Adipocyte (in vitro differentiated cells): ENCODE data around the gene DSCAM.
"Not testable (repeated sequence)": the region's sequence is repeated elsewhere in the genome, so short reads cannot be mapped to it uniquely, and the experiment has no call there.

Experiments
- DNase-seq: peaks from one replicate; pipeline ENCODE4 v3.0.0-alpha.2; 2015; ENCODE audit warnings: low read depth
- H3K27me3 ChIP-seq: replicated peaks from 2 replicates; pipeline ENCODE4 v1.7.0; 2013; ENCODE audit warnings: mild to moderate bottlenecking, low read length, moderate library complexity; ENCODE audit not compliant: control insufficient read depth, insufficient read depth
- H3K36me3 ChIP-seq: 2 replicates; pipeline ENCODE4 v1.7.0; 2013; ENCODE audit warnings: low read length, mild to moderate bottlenecking, moderate library complexity; ENCODE audit not compliant: control insufficient read depth, insufficient read depth, severe bottlenecking
- H3K4me1 ChIP-seq: 2 replicates; pipeline ENCODE4 v1.7.0; 2013; ENCODE audit warnings: mild to moderate bottlenecking, low read length, moderate library complexity; ENCODE audit not compliant: control insufficient read depth, insufficient read depth
- H3K4me3 ChIP-seq: 2 replicates; pipeline ENCODE4 v1.7.0; 2013; ENCODE audit warnings: mild to moderate bottlenecking, low read length, moderate library complexity
- H3K9ac ChIP-seq: 2 replicates; pipeline ENCODE4 v1.7.0; 2013; ENCODE audit warnings: mild to moderate bottlenecking, low read length, moderate library complexity
- H3K9me3 ChIP-seq: 2 replicates; pipeline ENCODE4 v1.7.0; 2013; ENCODE audit warnings: mild to moderate bottlenecking, low read length, moderate library complexity; ENCODE audit not compliant: control insufficient read depth

DSCAM gene

DNA sequence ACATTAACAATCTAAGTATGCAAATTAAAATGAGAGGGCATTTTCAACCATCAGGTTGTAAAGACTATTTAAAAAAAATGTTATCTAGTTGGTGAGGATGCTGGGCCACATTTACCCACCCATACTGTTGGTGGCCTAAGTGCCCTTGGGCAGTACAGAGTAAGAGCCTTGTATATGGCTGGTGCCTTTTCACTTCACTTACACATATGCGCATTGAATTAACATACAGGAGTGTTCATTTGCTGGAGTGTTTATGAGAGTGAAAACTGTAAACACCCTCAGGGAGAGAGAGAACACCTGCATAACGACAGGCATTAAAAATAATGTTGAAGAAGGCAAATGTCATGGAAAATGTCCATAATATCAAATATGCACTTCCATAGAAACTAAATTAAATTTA lies 552.6 kb downstream of the DSCAM start:
- H3K36me3 ChIP-seq = no peaks in the 10 kb centered on the region
- no peak overlapping the region for H3K9ac ChIP-seq
- no peaks in the 10 kb centered on the region for H3K27me3 ChIP-seq
- no peaks in the 10 kb centered on the region for H3K9me3 ChIP-seq
- no peaks in the 10 kb centered on the region for H3K4me1 ChIP-seq
- no peak overlapping the region for H3K4me3 ChIP-seq
- DNase-seq = no peak

DNA sequence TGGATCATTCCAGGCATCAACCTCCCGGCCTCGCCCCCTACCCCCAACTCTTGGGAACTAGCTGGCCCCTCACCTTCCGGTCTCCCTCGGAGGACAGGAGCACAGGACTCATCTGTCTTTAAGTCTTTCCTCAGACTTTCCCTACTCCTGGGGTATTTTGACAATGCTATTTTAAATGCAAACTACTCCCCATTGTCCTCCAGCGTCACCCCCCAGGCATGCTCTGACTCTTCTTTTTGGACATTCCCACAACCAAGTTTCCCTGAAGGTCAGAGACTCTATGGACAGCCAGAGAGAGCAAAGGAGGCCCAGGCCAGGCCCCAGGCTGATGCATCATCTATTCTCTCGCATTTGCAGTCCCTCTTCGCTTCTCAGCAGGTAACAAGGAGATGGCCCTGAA lies 555.4 kb downstream of the DSCAM start:
- Histone ChIP-seq H3K36me3 (no peaks in the 10 kb centered on the region), H3K9ac (no peak overlapping the region), H3K4me1 (no peaks in the 10 kb centered on the region), H3K4me3 (no peak overlapping the region), H3K9me3 (no peaks in the 10 kb centered on the region), H3K27me3 (no peaks in the 10 kb centered on the region)
- DNase-seq = no peak

DNA sequence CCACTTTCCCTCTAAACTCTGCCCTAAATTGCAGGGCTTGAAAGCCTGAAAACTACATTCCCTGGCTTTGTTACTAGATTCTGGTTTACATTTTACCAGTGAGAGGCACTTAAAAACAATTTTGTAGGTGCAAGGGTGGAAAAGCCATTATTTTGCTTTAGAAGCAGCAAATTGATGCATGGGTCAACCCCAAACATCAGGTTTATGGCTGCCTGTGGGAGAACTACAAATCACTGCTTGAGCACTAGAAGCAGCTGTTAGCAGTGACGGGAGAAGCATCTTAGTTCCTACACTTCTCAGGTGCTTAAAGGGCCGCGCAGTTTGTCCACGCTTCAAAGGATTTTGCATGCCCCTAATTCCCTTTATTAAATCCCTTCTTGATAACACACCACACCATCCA lies 562.5 kb downstream of the DSCAM start:
- no peak overlapping the region for H3K4me3 ChIP-seq
- no peaks in the 10 kb centered on the region for H3K4me1 ChIP-seq
- H3K27me3 ChIP-seq = no peaks in the 10 kb centered on the region
- no peaks in the 10 kb centered on the region for H3K36me3 ChIP-seq
- no peaks in the 10 kb centered on the region for H3K9me3 ChIP-seq
- no peak for DNase-seq
- no peak overlapping the region for H3K9ac ChIP-seq

DNA sequence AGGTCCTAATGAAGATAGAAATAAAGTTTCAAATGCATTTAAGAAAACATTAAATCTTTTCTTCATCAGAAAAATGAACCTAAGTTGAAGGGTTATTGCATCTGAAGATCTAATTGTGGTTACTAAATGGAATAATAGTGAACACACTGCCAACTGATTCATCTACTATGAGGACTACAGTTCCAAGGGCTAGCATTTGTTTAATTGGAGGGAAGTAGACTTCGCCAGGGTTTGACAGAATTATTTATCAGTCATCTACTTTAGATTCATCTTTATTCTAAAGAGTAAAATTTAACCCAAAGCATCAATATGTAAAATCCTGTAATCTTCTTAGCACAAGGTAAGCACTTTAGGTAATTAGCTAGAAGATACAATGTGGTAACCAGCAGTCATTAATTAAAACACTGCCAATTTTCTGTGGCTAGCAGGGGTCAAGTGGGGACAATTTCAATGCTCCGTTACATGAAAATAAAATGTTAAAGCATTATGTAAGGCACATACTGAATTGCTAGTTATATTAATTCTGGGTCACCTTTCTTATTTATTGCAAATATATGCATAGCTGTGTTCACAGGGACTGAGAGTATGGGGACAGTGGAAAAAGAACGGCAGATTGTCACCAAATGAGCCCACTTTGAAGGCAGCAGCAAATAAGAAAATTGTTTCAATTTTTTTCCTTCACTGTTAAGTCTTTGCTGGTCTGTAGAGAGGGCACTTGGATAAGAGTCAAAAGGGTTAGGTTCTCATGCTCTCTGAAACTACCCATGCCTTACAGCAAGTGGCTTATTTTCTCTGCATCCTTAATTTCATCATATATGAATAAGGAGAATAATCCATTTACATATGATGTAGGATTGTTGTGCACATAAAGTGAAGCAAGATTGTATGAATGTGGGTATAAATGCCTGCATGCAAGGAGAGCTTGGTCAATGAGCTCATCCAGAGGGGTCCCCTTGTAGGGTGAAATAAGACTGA lies 563.8 kb downstream of the DSCAM start:
- H3K36me3 ChIP-seq = no peaks in the 10 kb centered on the region

DNA sequence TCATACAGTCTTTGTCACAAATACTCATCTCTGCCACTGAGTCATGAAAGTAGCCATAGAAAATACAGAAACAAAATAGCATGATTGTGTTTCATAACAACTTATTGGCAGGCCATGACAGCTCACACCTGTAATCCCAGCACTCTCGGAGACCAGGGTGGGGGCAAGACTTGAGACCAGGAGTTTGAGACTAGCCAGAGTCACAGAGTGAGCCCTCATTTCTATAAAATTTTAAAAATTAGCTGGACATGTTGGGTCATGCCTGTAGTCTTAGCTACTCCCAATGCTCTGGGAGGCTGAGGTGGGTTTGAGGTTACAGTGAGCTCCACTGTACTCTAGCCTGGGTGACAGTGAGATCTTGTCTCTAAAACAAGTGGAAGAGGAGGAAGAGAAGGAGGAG lies 568.6 kb downstream of the DSCAM start:
- no peaks in the 10 kb centered on the region for H3K4me1 ChIP-seq
- no peaks in the 10 kb centered on the region for H3K36me3 ChIP-seq
- DNase-seq = no peak
- H3K9ac ChIP-seq = no peak overlapping the region
- H3K4me3 ChIP-seq = no peak overlapping the region
- peaks cover 3% of the 10 kb centered on the region for H3K9me3 ChIP-seq
- no peaks in the 10 kb centered on the region for H3K27me3 ChIP-seq

More for the DNA sequence above, 563.8 kb downstream of the DSCAM start:
- no peak for DNase-seq
- Histone ChIP-seq H3K27me3 (no peaks in the 10 kb centered on the region), H3K4me3 (no peak overlapping the region), H3K9ac (no peak overlapping the region), H3K9me3 (no peaks in the 10 kb centered on the region), H3K4me1 (no peaks in the 10 kb centered on the region)

DNA sequence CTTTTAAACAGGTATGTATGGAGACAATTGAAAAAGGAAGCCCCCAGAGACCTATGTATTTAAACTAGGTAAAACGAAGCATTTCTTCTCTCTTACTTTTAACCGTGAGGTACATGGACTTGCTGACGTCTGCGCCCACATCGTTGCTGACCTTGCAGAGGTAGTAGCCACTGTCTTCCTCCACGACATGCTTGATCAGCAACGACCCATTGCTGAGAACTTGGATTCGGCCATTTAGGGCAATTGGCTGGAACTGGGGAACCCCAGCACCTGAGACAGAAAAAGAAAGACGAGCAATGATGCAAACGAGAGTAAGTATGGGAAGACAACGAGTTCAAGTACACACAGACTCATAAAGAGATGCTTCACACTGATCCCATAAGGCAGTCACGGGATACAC lies 571.0 kb downstream of the DSCAM start:
- Histone ChIP-seq H3K4me1 (no peaks in the 10 kb centered on the region), H3K27me3 (no peaks in the 10 kb centered on the region), H3K9ac (no peak overlapping the region), H3K9me3 (peaks cover 3% of the 10 kb centered on the region), H3K36me3 (no peaks in the 10 kb centered on the region), H3K4me3 (no peak overlapping the region)
- no peak for DNase-seq

DNA sequence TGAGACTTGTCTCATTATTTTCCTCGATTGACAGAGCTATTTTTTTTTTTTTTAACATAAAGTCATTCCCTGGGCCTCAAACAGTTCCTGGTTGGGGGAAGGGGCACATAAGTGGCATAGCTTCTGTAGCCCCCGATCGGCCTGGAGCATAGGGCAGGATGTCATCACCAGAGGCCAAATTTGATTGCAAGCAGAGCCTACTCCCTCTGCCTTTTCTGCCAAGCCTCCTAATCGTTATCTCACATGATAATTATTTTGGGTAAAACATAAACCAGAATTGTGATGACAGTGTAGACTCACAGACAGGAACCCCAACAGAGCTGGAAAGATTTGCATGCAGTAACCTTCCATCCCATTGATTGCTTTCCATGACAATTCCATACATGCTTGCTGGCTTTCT lies 574.9 kb downstream of the DSCAM start:
- no peaks in the 10 kb centered on the region for H3K27me3 ChIP-seq
- H3K4me3 ChIP-seq = no peak overlapping the region
- no peak overlapping the region for H3K9ac ChIP-seq
- no peaks in the 10 kb centered on the region for H3K4me1 ChIP-seq
- H3K36me3 ChIP-seq = no peaks in the 10 kb centered on the region
- DNase-seq = no peak
- H3K9me3 ChIP-seq = peaks cover under 1% of the 10 kb centered on the region

DNA sequence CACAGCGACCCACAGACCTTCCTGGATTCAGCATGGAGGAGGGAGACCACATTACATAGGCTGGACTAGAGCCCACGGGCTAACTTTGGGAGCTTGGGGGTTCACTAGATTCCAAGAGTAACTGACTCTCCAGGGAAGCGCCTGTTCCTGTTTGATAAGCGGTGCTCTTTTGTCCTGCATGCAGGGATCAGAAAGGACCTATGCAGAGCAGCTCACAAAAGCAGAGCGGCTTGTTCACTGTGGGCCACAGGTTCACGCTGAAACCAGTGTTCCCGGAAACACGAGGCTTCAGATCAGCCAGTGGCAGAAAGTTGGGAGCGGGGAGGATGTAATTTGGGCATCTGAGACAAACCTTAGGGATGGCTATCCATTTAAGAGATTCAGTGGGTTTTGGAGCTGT lies 575.8 kb downstream of the DSCAM start:
- DNase-seq = no peak
- no peak overlapping the region for H3K4me3 ChIP-seq
- H3K36me3 ChIP-seq = no peaks in the 10 kb centered on the region
- H3K9ac ChIP-seq = no peak overlapping the region
- no peaks in the 10 kb centered on the region for H3K9me3 ChIP-seq
- no peaks in the 10 kb centered on the region for H3K27me3 ChIP-seq
- H3K4me1 ChIP-seq = no peaks in the 10 kb centered on the region

DNA sequence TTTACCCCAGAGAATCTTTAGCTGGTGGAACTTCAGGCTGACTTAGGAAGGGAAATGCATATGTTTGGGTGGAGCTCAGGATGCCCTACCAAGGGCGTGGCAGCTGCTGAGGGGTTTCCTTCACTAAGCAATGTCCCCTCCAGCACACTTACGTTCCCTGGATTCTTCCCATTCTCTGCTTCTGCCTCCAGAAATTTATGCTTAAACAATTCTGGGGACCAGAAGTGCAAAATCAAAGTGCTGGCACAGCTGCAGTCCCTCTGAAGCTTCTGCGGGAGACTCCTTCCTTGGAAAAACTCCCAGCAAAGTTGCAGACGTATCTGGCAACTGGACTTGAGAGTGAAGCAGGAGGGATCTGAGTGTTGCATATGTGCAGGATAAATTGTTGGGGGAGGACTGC lies 576.9 kb downstream of the DSCAM start:
- H3K36me3 ChIP-seq = no peaks in the 10 kb centered on the region
- no peaks in the 10 kb centered on the region for H3K4me1 ChIP-seq
- H3K9me3 ChIP-seq = no peaks in the 10 kb centered on the region
- H3K27me3 ChIP-seq = no peaks in the 10 kb centered on the region
- H3K9ac ChIP-seq = no peak overlapping the region
- no peak overlapping the region for H3K4me3 ChIP-seq
- DNase-seq = no peak

DNA sequence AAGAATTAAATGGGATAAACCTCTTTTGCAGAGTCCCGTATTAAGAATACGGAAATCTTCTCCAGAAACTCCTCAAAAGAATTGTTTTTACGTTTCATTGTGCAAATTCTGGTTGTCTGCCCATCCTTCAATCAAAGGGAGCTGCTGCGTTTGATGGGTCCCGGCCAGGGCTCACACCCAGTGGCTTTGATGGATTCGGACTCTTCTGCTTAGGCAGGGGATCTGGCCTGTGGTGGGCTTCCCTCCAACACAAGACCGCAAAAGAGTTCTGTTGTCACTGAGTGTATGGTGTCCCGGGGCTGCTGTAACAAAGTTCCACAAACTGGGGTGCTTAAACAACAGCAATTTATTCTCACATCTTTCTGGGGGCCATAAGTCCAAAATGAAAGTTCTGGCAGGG lies 577.7 kb downstream of the DSCAM start:
- H3K36me3 ChIP-seq = no peaks in the 10 kb centered on the region
- H3K9me3 ChIP-seq = no peaks in the 10 kb centered on the region
- no peak overlapping the region for H3K4me3 ChIP-seq
- H3K9ac ChIP-seq = no peak overlapping the region
- DNase-seq = no peak
- no peaks in the 10 kb centered on the region for H3K4me1 ChIP-seq
- H3K27me3 ChIP-seq = no peaks in the 10 kb centered on the region

DNA sequence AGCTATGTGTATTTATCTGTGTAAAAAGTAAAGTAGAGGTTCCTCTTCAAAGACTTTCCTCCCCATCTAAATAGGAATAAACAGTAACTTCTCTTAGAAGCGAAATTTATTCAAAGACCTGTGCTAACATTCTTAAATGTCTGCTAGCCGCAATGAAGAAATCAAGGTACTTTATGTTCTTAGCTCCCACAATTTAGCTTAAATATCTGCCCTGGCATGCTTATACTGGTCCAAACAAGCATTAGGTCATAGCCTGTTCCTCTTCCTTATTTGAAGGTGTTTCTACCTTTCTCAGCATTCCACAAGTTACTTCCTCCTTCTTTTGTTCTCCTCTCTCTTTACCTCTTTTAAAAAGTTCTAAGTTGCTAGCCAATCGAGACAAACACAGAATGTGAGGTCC lies 588.5 kb downstream of the DSCAM start:
- not testable (repeated sequence) for H3K27me3 ChIP-seq, DNase-seq, H3K36me3 ChIP-seq, H3K4me1 ChIP-seq, H3K9ac ChIP-seq, H3K4me3 ChIP-seq, H3K9me3 ChIP-seq

DNA sequence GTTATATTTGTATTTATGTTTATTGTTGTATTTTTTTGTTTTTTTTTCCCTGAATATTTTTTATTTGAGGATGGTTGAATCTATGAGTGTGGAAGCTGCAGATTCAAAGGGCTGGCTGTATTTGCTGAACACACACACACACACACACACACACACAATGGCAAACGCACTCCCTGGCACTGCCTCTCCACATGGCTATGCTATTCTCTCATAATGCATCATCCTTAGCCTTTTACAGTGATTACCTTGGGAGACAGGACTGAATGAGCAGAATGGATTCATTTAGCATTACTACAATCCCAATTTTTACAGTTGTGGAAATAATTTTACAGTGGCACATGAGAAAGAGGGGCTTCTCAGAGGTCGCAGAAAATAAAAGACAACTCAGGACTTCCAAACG lies 589.6 kb downstream of the DSCAM start:
- H3K36me3 ChIP-seq = no peaks in the 10 kb centered on the region
- no peak for DNase-seq
- no peaks in the 10 kb centered on the region for H3K27me3 ChIP-seq
- no peak overlapping the region for H3K9ac ChIP-seq
- H3K4me3 ChIP-seq = no peak overlapping the region
- H3K4me1 ChIP-seq = no peaks in the 10 kb centered on the region
- no peaks in the 10 kb centered on the region for H3K9me3 ChIP-seq
